HG03039 (cell line): ENCODE data around the gene CDK18.

Source experiments
- ATAC-seq: cut with Tn5 transposase; IDR thresholded peaks from one replicate; pipeline ENCODE4 v1.9.1; 2021; ENCODE audit warnings: mild to moderate bottlenecking, moderate library complexity; ENCODE audit not compliant: unreplicated experiment

The CDK18 gene

GRCh38 chr1:205521686-205522085 is 17.2 kb downstream of the CDK18 start:
- no peak for ATAC-seq

- no peak for ATAC-seq
Measured at GRCh38 chr1:205522692-205523091, 18.2 kb downstream of the CDK18 start.

- no peak for ATAC-seq
Measured at GRCh38 chr1:205523261-205523890, 18.9 kb downstream of the CDK18 start.

GRCh38 chr1:205523891-205524793 is 19.7 kb downstream of the CDK18 start:
- no peak for ATAC-seq

- ATAC-seq: no peak
Measured at GRCh38 chr1:205524794-205525101, 20.3 kb downstream of the CDK18 start.

GRCh38 chr1:205525495-205526285 is 21.2 kb downstream of the CDK18 start:
- no peak for ATAC-seq

GRCh38 chr1:205526431-205526830 is 22.0 kb downstream of the CDK18 start:
- no peak for ATAC-seq

- ATAC-seq: no peak
Measured at GRCh38 chr1:205527931-205528330, 23.5 kb downstream of the CDK18 start.

- no peak for ATAC-seq
Measured at GRCh38 chr1:205528446-205528886, 24.0 kb downstream of the CDK18 start.

GRCh38 chr1:205528887-205529825 is 24.7 kb downstream of the CDK18 start:
- no peak for ATAC-seq

GRCh38 chr1:205530116-205530515 is 25.6 kb downstream of the CDK18 start:
- ATAC-seq: no peak

GRCh38 chr1:205531191-205532025 is 26.9 kb downstream of the CDK18 start:
- no peak for ATAC-seq

- no peak for ATAC-seq
Measured at GRCh38 chr1:205532026-205532898, 27.8 kb downstream of the CDK18 start.

GRCh38 chr1:205532996-205533735 is 28.7 kb downstream of the CDK18 start:
- ATAC-seq: no peak

- ATAC-seq: no peak
Measured at GRCh38 chr1:205533748-205534443, 29.4 kb downstream of the CDK18 start.

GRCh38 chr1:205534444-205534985 is 30.0 kb downstream of the CDK18 start:
- no peak for ATAC-seq

- ATAC-seq: no peak
Measured at GRCh38 chr1:205535096-205535495, 30.6 kb downstream of the CDK18 start.
